Smooth muscle cell of trachea (primary cell): ENCODE results near the gene SLC25A43. TPM values are rescaled to one million over a fixed set of nuclear protein-coding genes. Genes with fewer than 3 reads are reported as not detected.

Experiments
- total RNA-seq: library from RNA; depleted of rRNA; stranded (reverse); fragments of >200 nt; gene quantifications from 2 replicates; pipeline ENCODE4 v1.2.1, GENCODE V29; 2014

SLC25A43 gene
- total RNA-seq = 24.6 and 35.1 TPM in 2 replicates

GRCh38 chrX:119398974-119399771, at the start of gene SLC25A43:
TSS of gene SLC25A43 (plus strand) at chrX:119399336. CDS start at chrX:119399404, 68 bp downstream.

GRCh38 chrX:119467842-119468550, 68.9 kb downstream of the SLC25A43 start, which contains the start of gene SLC25A5:
TSS of gene SLC25A5 (plus strand) at chrX:119468444. CDS start at chrX:119468516, 72 bp downstream.

Other genes with a start within 250 kb of the SLC25A43 start
- gene PGRMC1, start 163.1 kb upstream of the SLC25A43 start, total RNA-seq = 281 and 298 TPM in 2 replicates
- gene SLC25A5, start 69.1 kb downstream of the SLC25A43 start, total RNA-seq = 130 and 232 TPM in 2 replicates
- gene STEEP1, start 166.1 kb downstream of the SLC25A43 start, total RNA-seq = 31.9 and 48.1 TPM in 2 replicates
- gene UBE2A, start 175.2 kb downstream of the SLC25A43 start, total RNA-seq = 28.1 and 42.0 TPM in 2 replicates
- gene NKRF, start 207.1 kb downstream of the SLC25A43 start, total RNA-seq = 4.6 and 4.8 TPM in 2 replicates